Activated naive CD4-positive, alpha-beta T cell treated with anti-CD3 and anti-CD28 coated beads, Interleukin-2, amount 50 U/mL, for 72 hours (primary cell): Measurements from ENCODE around the gene NDUFV1. TPM values are rescaled to one million over a fixed set of nuclear protein-coding genes. Genes with fewer than 3 reads are reported as not detected.
A peak's percentile ranks its signal among the peaks of the same experiment; 100 is the strongest.

Experiments
- ATAC-seq, 2 donors: fragments of 150-1000 bp; cut with Tn5 transposase; 2 replicates each; pipeline ENCODE4 v1.10.0; 2021; ENCODE audit warnings: mild to moderate bottlenecking in 2 of 2, moderate library complexity in 2 of 2
- DNase-seq, 2 donors: peaks; one replicate each; pipeline ENCODE4 v3.0.0; 2021 to 2022; ENCODE audit warnings: low spot score in 2 of 2
- H3K27ac Mint-ChIP-seq, 2 donors: one replicate each; pipeline ENCODE4 v1.8.0; 2022; ENCODE audit warnings: mild to moderate bottlenecking in 2 of 2, mixed read lengths in 2 of 2
- H3K36me3 Mint-ChIP-seq, 2 donors: one replicate each; pipeline ENCODE4 v1.8.0; 2022; ENCODE audit warnings: mixed read lengths in 2 of 2
- H3K9me3 Mint-ChIP-seq, 2 donors: one replicate each; pipeline ENCODE4 v1.8.0; 2022; ENCODE audit warnings: mixed read lengths in 2 of 2
- total RNA-seq, 2 donors: library from RNA; stranded (reverse); gene quantifications; one replicate each; pipeline ENCODE4 v1.2.3, GENCODE V29; 2022

NDUFV1 gene
- total RNA-seq, 2 donors from 2014 or later, result 237 to 286 TPM

DNA sequence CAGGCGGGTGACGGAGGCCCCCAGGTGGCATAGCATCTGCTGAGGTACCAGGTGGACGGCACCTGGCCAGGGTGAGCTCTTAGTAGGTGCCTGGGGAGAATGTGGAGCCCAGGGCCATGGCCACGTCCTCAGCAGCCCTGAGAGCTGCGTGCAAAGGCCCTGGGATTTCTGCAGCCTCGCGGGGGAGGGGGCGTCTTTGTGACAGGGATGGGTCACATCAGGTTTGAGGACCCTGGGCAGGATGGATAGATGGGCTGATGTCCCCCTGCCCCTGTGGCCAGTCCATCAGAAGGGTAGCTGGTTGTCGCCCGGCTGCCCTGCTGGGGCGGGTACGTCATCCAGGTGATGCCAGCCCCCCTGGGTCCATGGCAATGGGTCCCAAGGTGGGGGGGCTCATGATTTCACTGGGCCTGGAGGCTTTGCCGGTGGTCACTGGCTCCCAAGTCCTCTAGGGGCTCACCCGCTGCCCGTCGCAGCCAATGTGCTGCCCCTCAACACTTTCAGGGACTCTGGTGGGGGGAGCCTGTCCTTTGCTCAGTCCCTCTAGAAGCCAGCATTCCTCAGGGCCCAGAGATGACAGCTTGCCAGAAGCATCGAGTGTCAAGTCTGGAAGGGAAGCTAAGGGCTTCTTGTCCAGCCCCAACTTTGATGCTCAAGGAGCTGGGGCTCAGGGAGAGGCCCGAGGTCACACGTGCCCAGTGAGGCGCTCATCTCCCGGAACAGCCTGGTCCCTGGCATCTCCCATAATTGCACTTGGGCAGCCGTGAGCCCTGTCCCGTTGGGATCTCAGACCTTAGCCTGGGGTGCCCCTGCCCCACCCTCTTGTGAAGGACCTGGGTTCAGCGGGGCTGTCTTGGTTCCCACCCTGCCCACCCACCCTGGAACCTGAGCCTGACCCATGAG is 32.0 kb downstream of the NDUFV1 start:
- H3K36me3 Mint-ChIP-seq, result no peaks in the 10 kb centered on the region
- no peak for DNase-seq
- no peak for ATAC-seq
- no peak overlapping the region for H3K27ac Mint-ChIP-seq
- H3K9me3 Mint-ChIP-seq, result no peaks in the 10 kb centered on the region

DNA sequence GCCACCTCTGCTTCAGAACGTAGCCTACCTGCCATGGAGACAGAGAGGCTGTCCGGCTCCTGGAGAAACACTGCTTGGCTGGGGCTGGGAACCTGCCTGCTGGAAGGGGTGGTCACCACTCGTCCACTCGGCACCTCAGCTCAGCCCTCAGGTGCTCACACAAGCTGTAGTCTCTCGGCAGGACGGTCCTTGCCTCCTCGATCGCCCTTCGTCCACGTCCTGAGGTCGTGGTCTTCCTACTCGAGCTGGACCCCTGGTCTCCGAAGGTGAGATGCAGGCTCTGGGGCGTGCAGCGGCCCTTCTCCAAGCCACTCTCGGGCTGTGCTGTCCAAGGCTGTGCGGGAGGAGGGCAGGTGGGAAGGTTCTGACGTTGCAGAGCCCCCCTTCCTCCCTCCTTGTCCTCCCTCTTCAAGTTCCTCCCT is 32.7 kb downstream of the NDUFV1 start, which contains the start of gene TBX10:
Gene TBX10, minus strand, starts transcription at position 326 of the 422 bp plus-strand sequence. Its CDS starts 291 bp downstream, at position 35.
- Mint-ChIP-seq H3K9me3 (no peaks in the 10 kb centered on the region), H3K36me3 (no peaks in the 10 kb centered on the region), H3K27ac (no peak within 1 kb of the TSS)
- no peak for ATAC-seq
- no peak for DNase-seq

DNA sequence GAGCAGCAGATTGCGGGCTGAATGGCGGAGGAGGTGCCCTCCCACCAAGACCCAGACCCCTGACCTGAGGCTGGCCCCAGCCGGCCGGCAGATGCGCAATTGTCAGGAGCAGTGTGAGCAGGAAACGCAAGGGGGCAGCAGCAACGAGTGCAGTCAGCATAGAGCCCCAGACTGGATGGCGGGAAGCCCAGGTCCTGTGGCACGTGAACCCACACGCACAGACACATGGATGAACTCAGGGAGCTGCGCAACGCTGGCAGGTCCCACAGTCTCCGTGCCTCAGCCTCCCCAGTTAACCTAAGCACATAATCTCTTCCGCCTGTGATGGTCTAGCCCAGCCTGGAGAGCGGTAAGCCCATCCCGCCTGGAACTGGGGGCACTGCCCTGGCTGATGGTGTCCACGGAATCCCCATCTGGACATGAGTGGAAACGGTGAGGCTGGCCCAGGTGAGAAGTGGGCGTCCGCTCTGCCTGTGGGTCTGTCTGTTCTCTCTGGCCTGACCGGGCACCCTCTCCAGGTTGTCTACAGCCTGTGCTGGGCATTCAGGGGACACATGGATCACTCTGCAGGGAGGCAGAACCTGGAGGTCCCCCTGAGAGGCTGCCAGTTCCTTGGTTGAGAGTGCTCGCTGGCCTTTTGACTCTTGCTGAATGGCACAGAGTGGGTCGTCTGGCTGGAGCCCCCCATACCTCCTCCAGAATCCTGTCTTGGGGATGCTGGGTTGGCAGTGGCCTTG is 33.5 kb downstream of the NDUFV1 start:
- ATAC-seq (peak; percentile 74 to 85), DNase-seq (peak in 1 of 2 donors; percentile 67)
- no peaks in the 10 kb centered on the region for H3K36me3 Mint-ChIP-seq
- H3K27ac Mint-ChIP-seq, result no peak overlapping the region
- H3K9me3 Mint-ChIP-seq, result no peaks in the 10 kb centered on the region

DNA sequence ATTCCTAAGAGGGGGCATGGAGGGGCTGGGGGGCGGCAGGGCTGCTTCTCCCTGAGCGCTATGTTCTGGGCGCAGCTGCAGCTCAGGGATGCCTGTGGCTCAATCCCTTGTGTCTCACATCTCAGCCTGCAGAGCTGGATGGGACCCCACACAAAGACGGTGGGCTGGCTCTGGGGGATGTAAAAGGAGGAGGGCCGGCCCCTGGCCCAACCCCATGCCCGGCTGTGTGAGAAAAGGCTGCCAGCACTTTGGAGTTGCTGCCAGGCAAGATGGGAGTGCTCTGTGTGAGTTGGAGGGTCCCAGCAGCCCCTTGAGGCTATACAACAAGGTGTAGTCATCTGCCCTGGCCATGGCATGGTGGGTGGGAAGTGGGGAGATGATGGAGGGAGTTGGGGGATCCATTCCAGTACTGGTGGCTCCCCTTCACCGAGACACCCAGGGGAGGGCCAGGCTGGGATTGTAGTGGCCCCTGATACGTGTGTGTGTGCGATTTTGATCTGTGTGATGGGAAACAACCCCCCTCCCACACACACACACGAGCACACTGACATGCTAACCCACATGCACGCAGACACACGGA is 34.1 kb downstream of the NDUFV1 start:
- H3K9me3 Mint-ChIP-seq, result no peaks in the 10 kb centered on the region
- H3K36me3 Mint-ChIP-seq, result no peaks in the 10 kb centered on the region
- ATAC-seq (no peak), DNase-seq (no peak)
- no peak overlapping the region for H3K27ac Mint-ChIP-seq

DNA sequence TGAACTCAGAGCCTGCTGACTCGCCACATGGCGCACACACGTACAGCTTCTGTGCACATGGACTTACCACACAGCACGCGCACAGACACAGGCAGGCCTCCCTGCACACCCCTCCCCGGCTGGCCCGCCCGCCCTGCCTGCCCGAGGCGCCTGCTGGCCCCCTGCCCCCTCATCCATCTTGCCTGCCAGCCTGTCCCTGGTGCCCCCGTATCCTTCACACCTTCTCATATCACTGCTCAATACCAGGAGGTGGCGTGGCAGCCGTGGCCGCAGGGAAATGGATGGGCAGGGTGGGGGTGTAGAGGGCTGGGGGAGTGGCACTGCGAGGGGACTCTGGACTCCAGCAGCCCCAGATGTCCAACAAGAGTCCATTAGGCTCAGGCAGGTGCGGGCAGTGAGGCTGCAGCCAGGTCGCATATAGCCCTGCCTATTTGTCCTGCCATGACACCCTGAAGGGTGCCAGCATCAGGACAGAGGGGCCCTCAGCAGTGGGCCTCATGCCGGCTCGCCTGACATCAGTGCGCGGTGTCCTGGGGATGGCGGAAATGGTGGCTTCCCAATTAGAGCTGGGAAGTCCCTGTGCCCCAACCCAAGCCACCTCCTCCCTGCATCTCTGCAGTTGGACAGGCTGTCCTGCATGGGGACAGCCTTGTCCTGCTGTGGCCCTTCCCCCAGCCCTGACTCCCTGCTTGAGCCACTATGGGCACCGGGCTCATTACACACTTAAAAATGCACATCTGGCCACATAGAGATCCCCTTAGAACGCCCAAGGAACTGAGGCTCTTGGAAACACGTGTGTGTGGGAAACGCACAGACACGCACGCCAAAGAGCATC is 34.8 kb downstream of the NDUFV1 start:
- Mint-ChIP-seq H3K9me3 (no peaks in the 10 kb centered on the region), H3K27ac (no peak overlapping the region), H3K36me3 (no peaks in the 10 kb centered on the region)
- DNase-seq (no peak), ATAC-seq (no peak)

DNA sequence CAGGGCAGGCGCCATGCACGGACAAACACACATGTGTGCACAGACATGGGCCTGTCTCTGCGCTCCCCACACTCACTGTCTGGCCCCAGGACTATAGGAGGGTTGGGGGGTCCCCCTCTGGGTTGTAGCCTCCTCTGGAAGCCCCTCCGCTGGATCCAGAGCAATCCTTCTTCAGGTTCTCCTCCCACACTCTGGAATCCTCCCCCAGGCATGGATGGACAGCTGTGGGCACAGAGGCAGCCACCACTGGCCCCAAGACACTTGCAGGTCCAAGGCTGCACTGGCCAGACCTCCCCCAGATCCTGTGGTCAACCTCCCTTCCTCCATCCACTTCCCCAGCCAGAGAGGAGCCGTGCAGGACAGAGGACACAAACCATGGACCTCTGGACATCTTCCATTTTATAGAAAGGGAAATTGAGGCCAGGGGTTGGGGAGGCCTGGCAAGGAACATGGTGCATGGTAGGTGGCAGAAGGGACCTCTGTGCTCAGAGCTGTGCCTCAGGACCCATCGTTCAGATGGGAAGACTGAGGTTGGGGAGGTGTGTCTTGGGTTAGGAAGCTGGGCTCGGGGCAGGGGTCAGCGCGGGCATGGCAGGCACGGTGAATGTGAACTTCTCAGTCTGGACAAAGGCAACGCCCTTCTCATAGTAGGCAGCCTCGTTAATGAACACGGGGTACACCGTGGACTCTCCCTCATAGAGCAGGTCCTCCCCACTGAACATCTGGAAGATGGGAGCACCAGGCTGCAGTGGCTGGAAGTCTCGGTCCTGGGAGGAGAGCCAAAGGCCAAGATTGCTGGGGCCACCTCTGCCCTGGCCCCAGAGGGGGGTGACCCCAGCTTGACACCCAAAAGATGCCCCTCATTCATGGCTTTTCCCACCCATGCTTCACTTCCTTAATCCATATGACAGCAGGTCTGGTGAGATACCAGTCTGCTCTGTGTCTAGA is 35.7 kb downstream of the NDUFV1 start:
- ATAC-seq (no peak), DNase-seq (no peak)
- peak overlapping the region in 1 of 2 donors; percentile 74 for H3K27ac Mint-ChIP-seq
- no peaks in the 10 kb centered on the region for H3K9me3 Mint-ChIP-seq
- no peaks in the 10 kb centered on the region for H3K36me3 Mint-ChIP-seq

DNA sequence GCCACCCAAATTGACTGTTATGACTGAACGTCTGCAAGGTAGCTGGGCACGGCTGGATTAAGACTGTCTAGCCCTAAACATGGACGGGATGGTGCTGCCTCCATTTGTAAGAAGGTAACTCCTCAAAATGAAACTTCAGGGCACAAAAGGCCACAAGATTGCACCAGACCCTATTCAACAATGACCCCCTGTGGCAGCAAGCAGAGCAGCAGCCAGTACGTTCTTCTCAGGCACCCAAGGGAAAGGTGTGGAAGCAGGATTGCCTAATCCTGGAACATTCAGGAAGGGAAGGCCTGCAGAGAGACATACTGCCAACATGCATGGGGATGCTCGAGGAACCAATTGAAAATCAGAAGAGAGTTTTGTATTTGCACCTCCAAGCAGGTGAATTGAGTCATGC is 37.3 kb downstream of the NDUFV1 start:
- ATAC-seq (no peak), DNase-seq (no peak)
- Mint-ChIP-seq H3K9me3 (no peaks in the 10 kb centered on the region), H3K36me3 (no peaks in the 10 kb centered on the region), H3K27ac (no peak overlapping the region)

DNA sequence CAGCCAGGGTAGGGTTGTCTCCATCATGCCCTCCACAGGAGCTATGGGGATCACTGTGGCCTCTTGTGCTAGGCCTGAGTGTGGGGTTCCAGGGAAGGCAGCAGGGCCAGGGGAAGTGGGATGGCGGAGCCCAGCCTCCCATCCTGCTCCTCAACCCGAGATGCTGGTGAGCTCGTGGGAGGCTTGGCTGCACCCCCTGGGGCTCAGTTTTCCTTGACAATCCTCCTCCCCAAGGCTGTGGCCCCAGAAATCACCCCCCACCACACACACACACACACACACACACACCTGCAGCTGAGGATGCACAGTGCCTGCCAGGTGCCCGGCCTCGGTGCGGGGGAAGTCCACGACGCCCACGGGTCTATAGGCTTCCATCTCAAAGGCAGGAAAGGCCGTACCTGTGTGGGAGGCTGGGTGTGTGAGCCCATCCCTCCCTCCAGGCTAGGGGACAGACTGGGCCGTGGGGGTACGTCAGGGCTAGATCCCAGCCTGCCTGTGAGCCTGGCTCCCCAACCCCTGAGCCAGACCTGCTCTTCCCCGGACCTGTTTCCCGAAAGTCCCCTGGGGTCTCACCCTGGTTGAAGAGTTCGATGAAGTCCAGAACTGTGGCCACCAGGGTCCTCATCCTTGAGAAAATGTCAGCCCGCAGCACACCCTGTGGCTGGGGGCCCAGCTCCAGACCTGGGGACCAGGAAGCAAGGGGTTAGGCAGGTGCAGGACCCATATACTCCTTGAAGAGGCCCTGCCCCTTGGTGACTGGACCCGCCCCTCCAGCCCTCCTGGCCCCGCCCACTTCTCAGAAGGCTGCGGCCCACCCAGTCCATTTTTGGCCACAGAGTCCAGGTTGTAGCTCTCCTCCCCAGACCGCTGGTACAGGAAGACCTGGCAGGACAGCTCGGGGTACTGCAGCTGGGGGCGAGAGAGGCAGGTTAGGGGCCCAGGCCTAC is 38.0 kb downstream of the NDUFV1 start:
- Mint-ChIP-seq H3K9me3 (no peaks in the 10 kb centered on the region), H3K36me3 (no peaks in the 10 kb centered on the region), H3K27ac (no peak overlapping the region)
- DNase-seq (no peak), ATAC-seq (no peak)

DNA sequence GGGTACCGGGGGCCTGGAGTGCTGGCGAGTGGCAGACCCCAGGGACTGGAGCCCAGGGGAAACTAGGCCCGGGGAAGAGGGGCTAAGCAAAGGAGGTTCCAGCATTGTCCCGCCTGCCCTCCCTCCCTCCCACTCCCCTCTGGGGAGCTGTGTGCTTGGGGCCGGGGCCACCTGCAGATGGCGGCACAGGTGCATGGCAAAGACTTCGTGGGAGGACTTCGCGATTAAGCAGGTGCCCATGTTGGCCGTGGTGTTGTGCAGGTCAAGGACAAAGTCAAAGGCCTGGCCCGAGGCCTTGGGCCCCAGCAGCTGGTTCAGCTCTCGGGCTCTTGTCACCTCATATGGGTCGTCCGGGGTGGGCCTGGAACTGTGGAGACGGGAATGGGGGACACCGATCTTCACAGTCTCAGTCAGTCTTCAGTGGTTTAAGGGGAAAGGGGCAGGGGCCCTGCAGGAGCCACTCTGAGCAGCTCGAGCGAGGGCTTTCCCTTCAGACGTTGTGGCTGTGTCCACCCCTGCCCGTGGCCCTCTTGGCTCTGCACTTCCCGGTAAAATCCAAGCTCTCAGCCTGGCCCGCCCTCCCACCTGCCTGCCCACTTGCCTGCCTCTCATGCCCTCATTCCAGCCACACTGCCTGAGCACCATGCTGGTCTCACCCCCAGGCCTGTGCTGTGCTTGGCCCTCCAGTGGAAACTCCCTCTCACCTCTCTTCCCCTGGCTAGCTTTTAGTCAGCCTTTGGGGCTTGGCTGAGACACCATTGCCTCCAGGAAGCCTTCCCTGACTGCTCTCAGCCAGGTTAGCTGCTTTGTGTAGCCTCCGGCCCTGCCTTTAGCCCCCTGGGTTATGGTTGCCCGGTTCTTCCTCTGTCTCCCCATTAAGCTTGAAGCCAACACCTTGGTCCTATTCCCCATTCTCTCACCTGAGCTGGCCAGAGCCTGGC is 39.1 kb downstream of the NDUFV1 start:
- Mint-ChIP-seq H3K9me3 (no peaks in the 10 kb centered on the region), H3K36me3 (no peaks in the 10 kb centered on the region), H3K27ac (peak overlapping the region in 1 of 2 donors; percentile 56)
- DNase-seq (no peak), ATAC-seq (peak in 1 of 2 donors; percentile 43)

DNA sequence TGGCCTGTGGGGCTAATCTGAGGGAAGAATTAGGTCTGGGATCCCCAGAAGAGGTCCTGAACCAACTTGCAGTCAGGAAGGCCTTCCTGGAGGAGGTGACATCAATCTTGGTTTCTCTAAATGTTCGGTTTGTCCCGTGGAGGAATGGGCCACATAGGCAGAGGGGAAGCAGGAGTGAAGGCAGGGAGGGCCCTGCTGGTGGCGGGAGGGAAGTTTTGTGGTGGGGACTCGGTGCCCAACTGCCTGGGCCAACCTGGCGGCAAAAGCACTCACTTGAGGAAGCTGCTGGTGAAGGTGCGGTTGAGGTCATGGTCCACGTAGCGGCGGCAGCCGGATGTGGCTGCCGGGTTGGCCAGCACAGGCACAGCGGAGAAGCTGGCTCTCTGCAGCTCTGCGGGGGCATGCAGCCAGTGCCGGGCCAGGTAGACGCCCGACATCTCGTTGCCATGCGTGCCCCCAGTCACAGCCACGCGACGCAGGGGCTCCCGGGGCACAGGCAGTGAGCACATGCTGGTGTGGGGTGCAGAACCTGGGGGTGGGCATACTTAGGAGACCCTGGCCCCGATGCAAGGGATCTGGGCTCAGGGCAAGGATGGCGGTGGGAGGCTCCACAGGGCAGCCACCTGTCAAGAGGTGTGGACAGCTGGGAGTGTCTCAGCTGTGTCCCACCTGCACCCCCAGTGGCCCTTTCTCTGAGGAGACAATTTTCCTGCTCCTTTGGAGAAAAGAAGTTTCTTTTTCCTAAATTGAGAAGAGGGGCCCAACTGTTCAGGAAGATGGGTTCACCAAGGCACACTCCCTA is 40.0 kb downstream of the NDUFV1 start:
- H3K9me3 Mint-ChIP-seq, result no peaks in the 10 kb centered on the region
- peak overlapping the region in 1 of 2 donors; percentile 56 for H3K27ac Mint-ChIP-seq
- DNase-seq (peak in 1 of 2 donors; percentile 79), ATAC-seq (peak in 1 of 2 donors; percentile 83)
- H3K36me3 Mint-ChIP-seq, result no peaks in the 10 kb centered on the region

DNA sequence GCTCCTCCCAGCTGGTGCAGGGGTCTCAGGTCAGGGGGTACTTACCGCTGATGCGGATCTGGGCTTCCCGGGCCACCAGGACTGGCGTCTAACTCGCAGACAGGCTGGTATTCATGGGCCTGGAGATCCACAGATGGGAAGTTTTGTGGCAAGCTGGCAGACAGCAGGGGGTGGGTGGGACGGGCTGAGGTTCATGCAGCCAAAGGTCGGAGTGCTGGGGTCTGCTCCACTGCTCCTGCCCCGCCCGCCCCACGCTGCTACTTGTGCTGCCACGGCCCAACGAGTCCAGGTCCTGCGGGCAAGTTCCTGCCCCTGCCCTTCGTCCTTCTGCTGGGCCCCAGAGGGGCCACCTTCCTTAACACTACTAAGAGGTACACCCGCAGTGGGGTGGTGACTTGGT is 40.7 kb downstream of the NDUFV1 start:
- Mint-ChIP-seq H3K27ac (no peak overlapping the region), H3K36me3 (no peaks in the 10 kb centered on the region), H3K9me3 (no peaks in the 10 kb centered on the region)
- DNase-seq (no peak), ATAC-seq (no peak)

DNA sequence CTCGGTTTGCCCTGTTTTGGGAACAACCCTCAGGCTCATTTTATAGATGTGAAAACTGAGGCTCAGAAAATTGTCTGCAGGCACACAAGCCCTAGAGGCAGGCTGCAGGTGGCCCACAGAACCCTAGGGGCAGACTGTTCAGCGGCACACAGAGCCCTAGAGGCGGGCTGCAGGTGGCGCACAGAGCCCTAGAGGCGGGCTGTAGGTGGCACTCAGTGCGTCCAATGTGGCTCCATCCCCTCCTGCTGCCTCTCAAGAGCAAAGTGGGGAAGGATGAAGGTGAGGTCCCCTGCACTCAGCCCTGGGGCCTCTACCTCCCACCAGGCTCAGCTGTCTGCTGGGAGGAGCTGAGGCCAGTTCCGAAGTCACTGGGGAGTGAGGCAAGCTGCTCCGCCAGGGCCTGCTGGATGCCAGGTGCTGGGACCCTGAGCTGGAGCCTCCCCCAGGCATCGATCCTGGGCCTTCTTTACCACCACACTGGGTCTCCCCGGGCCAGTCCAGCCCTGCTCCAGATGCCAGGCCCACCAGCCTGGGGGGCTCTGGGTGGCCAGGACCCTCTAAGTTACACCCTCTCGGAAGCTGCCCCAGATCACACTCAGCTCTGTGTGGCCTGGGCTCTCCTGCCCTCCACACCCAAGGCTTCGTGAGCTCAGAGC is 41.5 kb downstream of the NDUFV1 start:
- Mint-ChIP-seq H3K9me3 (no peaks in the 10 kb centered on the region), H3K27ac (no peak overlapping the region), H3K36me3 (no peaks in the 10 kb centered on the region)
- peak in 1 of 2 donors; percentile 58 for DNase-seq
- peak; percentile 57 to 93 for ATAC-seq
